ENCODE results near the gene FGF3. TPM values are rescaled to one million over a fixed set of nuclear protein-coding genes. Genes with fewer than 3 reads are reported as not detected.
"Not testable (repeated sequence)": the region's sequence is repeated elsewhere in the genome, so short reads cannot be mapped to it uniquely, and the experiment has no call there.

FGF3 gene
- total RNA-seq, 2 donors from 2014 or later, result not detected

- intact Hi-C loops (cut with DNase I, micrococcal nuclease), result no loop called here
- ATAC-seq (no peak), DNase-seq (no peak)
These were observed 31.3 kb downstream of the FGF3 start for GRCh38 chr11:69787906-69788305.

GRCh38 chr11:69787457-69787856 is 31.8 kb downstream of the FGF3 start:
- DNase-seq (no peak), ATAC-seq (no peak)
- intact Hi-C loops (cut with DNase I, micrococcal nuclease), result no loop called here

- ATAC-seq (no peak), DNase-seq (no peak)
- intact Hi-C loops (cut with DNase I, micrococcal nuclease), result no loop called here
These were observed 38.0 kb downstream of the FGF3 start for GRCh38 chr11:69781241-69781640.

GRCh38 chr11:69778373-69778772 is 40.8 kb downstream of the FGF3 start:
- no peak for DNase-seq

GRCh38 chr11:69775163-69775755 is 44.0 kb downstream of the FGF3 start, which contains the start of gene FGF4:
Gene FGF4 (minus strand): TSS chr11:69775341. CDS start chr11:69775084, 257 bp downstream.
- intact Hi-C loops (cut with DNase I, micrococcal nuclease), result no loop called here
- no peak for DNase-seq
- no peak for ATAC-seq

More at GRCh38 chr11:69778373-69778772, 40.8 kb downstream of the FGF3 start:
- no peak for ATAC-seq
- intact Hi-C loops (cut with DNase I, micrococcal nuclease), result no loop called here

- no peak for DNase-seq
- no peak for ATAC-seq
- intact Hi-C loops (cut with DNase I, micrococcal nuclease), result no loop called here
These were observed 44.7 kb downstream of the FGF3 start for GRCh38 chr11:69774354-69775162.

GRCh38 chr11:69773626-69774353 is 45.4 kb downstream of the FGF3 start:
- intact Hi-C loops (cut with DNase I, micrococcal nuclease), result no loop called here
- ATAC-seq (no peak), DNase-seq (no peak)

- no peak for DNase-seq
- no peak for ATAC-seq
- intact Hi-C loops (cut with DNase I, micrococcal nuclease), result no loop called here
These were observed 47.8 kb downstream of the FGF3 start for GRCh38 chr11:69771466-69771865.

- DNase-seq (no peak), ATAC-seq (no peak)
- intact Hi-C loops (cut with DNase I, micrococcal nuclease), result no loop called here
These were observed 48.7 kb downstream of the FGF3 start for GRCh38 chr11:69770540-69770939.

GRCh38 chr11:69765498-69765995 is 53.7 kb downstream of the FGF3 start:
- no peak for ATAC-seq
- DNase-seq, result no peak
- intact Hi-C loops (cut with DNase I, micrococcal nuclease), result no loop called here

GRCh38 chr11:69764918-69765317 is 54.3 kb downstream of the FGF3 start:
- intact Hi-C loops (cut with DNase I, micrococcal nuclease); DNase-seq; ATAC-seq: not testable (repeated sequence)

- DNase-seq (no peak), ATAC-seq (no peak)
- intact Hi-C loops (cut with DNase I, micrococcal nuclease), result no loop called here
These were observed 58.9 kb downstream of the FGF3 start for GRCh38 chr11:69760319-69760718.

Other genes starting within 250 kb of the FGF3 start
- 10 to 100 TPM; 56.5 to 83.5 TPM for gene CCND1, start 178.3 kb downstream of the FGF3 start, total RNA-seq
- gene LTO1, start 144.1 kb downstream of the FGF3 start, total RNA-seq, result 10 to 100 TPM; 21.2 to 21.7 TPM
- not detected for gene FGF19, start 115.4 kb downstream of the FGF3 start, total RNA-seq
- not detected for gene FGF4, start 44.1 kb downstream of the FGF3 start, total RNA-seq